Right lobe of liver (tissue), 4 donors: ENCODE measurements around the gene CEP128.

ENCODE experiments used
- CTCF ChIP-seq, 4 donors: fragments of 200-600 bp in 3 of 4; fragments of 450-650 bp in 1 of 4; IDR thresholded peaks; one replicate each; pipeline versions ENCODE4 v1.5.1 to v1.8.0; 2016 to 2022; ENCODE audit warnings: antibody characterized with exemption in 4 of 4, mild to moderate bottlenecking in 2 of 4
- POLR2A ChIP-seq: fragments of 450-650 bp; IDR thresholded peaks from one replicate; pipeline ENCODE4 v1.6.1; 2017; ENCODE audit warnings: antibody characterized with exemption, mild to moderate bottlenecking
- donor health status: DM: no; HTN: no; CAD: no.
- donor health status: DM: no; HTN: no; CAD: no.
- donor health status: DM: no; HTN: yes; CAD: no.

- no peak for TF ChIP-seq CTCF (IDR thresholded peaks at IDR 0.05)
- TF ChIP-seq POLR2A = no peak
Observed at GRCh38 chr14:80658733-80659132, 282.8 kb downstream of the CEP128 start.
